ENCODE measurements around the gene STARD10. TPM values are rescaled to one million over a fixed set of nuclear protein-coding genes. Genes with fewer than 3 reads are reported as not detected.
"Not testable (repeated sequence)": the region's sequence is repeated elsewhere in the genome, so short reads cannot be mapped to it uniquely, and the experiment has no call there.

Gene STARD10
- total RNA-seq, 2 donors from 2014 or later: 8.0 to 11.9 TPM

- H3K27ac Mint-ChIP-seq: peak overlapping the region in 1 of 2 donors; percentile 98
- no peak for DNase-seq (ENCODE audit: low spot score in 2 of 2)
- H3K9me3 Mint-ChIP-seq: no peaks in the 10 kb centered on the region
- ATAC-seq: no peak
- H3K36me3 Mint-ChIP-seq: peaks cover 35 to 47% of the 10 kb centered on the region in 2 donors
Measured at GRCh38 chr11:72816404-72816990, 22.6 kb upstream of the STARD10 start.

- Mint-ChIP-seq H3K27ac (peak overlapping the region; percentile 98 to 99), H3K9me3 (no peaks in the 10 kb centered on the region), H3K36me3 (peaks cover 42 to 54% of the 10 kb centered on the region in 2 donors)
- ATAC-seq (no peak), DNase-seq (ENCODE audit: low spot score in 2 of 2) (no peak)
Measured at GRCh38 chr11:72815110-72815618, 21.3 kb upstream of the STARD10 start.

- ATAC-seq: peak; percentile 62 to 77
- Mint-ChIP-seq H3K9me3 (no peaks in the 10 kb centered on the region), H3K36me3 (peaks cover 44 to 56% of the 10 kb centered on the region in 2 donors), H3K27ac (peak within 1 kb of the TSS; percentile 98 to 99)
- peak; percentile 73 to 93 for DNase-seq (ENCODE audit: low spot score in 2 of 2)
Measured at GRCh38 chr11:72814286-72815109, 20.7 kb upstream of the STARD10 start, which contains the start of gene ATG16L2. ATG16L2 (plus strand) TSS chr11:72814411; CDS start chr11:72814446, 35 bp downstream.

- Mint-ChIP-seq H3K36me3 (peaks cover 45 to 51% of the 10 kb centered on the region in 2 donors), H3K9me3 (no peaks in the 10 kb centered on the region), H3K27ac (peak overlapping the region; percentile 98)
- peak in 1 of 2 donors; percentile 93 for DNase-seq (ENCODE audit: low spot score in 2 of 2)
- peak; percentile 57 to 63 for ATAC-seq
Measured at GRCh38 chr11:72813740-72814285, 20.0 kb upstream of the STARD10 start.

- H3K27ac Mint-ChIP-seq: peak overlapping the region; percentile 98
- DNase-seq (ENCODE audit: low spot score in 2 of 2) (peak; percentile 75 to 91), ATAC-seq (peak; percentile 70 to 82)
- no peaks in the 10 kb centered on the region for H3K9me3 Mint-ChIP-seq
- peaks cover 44 to 51% of the 10 kb centered on the region in 2 donors for H3K36me3 Mint-ChIP-seq
Measured at GRCh38 chr11:72812967-72813739, 19.3 kb upstream of the STARD10 start.

- no peak for DNase-seq (ENCODE audit: low spot score in 2 of 2)
- Mint-ChIP-seq H3K9me3 (no peaks in the 10 kb centered on the region), H3K27ac (peak overlapping the region; percentile 67 to 98), H3K36me3 (peaks cover 44 to 49% of the 10 kb centered on the region in 2 donors)
- peak in 1 of 2 donors; percentile 0 for ATAC-seq
Measured at GRCh38 chr11:72812604-72812966, 18.7 kb upstream of the STARD10 start.

GRCh38 chr11:72811686-72812085, 17.8 kb upstream of the STARD10 start:
- peaks cover 44 to 45% of the 10 kb centered on the region in 2 donors for H3K36me3 Mint-ChIP-seq
- peak overlapping the region; percentile 45 to 80 for H3K27ac Mint-ChIP-seq
- not testable (repeated sequence) for ATAC-seq

GRCh38 chr11:72808331-72808798, 14.5 kb upstream of the STARD10 start:
- DNase-seq (ENCODE audit: low spot score in 2 of 2): no peak
- peaks cover 24 to 31% of the 10 kb centered on the region in 2 donors for H3K36me3 Mint-ChIP-seq
- no peaks in the 10 kb centered on the region for H3K9me3 Mint-ChIP-seq
- ATAC-seq: no peak
- H3K27ac Mint-ChIP-seq: no peak overlapping the region

More at GRCh38 chr11:72811686-72812085, 17.8 kb upstream of the STARD10 start:
- not testable (repeated sequence) for DNase-seq (ENCODE audit: low spot score in 2 of 2); H3K9me3 Mint-ChIP-seq

GRCh38 chr11:72807792-72808191, 13.9 kb upstream of the STARD10 start:
- no peak for DNase-seq (ENCODE audit: low spot score in 2 of 2)
- Mint-ChIP-seq H3K36me3 (peaks cover 18 to 25% of the 10 kb centered on the region in 2 donors), H3K27ac (no peak overlapping the region), H3K9me3 (no peaks in the 10 kb centered on the region)
- no peak for ATAC-seq

GRCh38 chr11:72807021-72807693, 13.3 kb upstream of the STARD10 start:
- Mint-ChIP-seq H3K27ac (no peak overlapping the region), H3K9me3 (no peaks in the 10 kb centered on the region), H3K36me3 (peaks cover 14 to 21% of the 10 kb centered on the region in 2 donors)
- ATAC-seq (no peak), DNase-seq (ENCODE audit: low spot score in 2 of 2) (no peak)

- DNase-seq (ENCODE audit: low spot score in 2 of 2); ATAC-seq; H3K9me3 Mint-ChIP-seq; H3K27ac Mint-ChIP-seq: not testable (repeated sequence)
- H3K36me3 Mint-ChIP-seq: peaks cover 9 to 16% of the 10 kb centered on the region in 2 donors
Measured at GRCh38 chr11:72806378-72806777, 12.5 kb upstream of the STARD10 start.

GRCh38 chr11:72805216-72805615, 11.4 kb upstream of the STARD10 start:
- peaks cover 3 to 9% of the 10 kb centered on the region in 2 donors for H3K36me3 Mint-ChIP-seq
- H3K27ac Mint-ChIP-seq: no peak overlapping the region
- no peak for ATAC-seq
- no peak for DNase-seq (ENCODE audit: low spot score in 2 of 2)
- no peaks in the 10 kb centered on the region for H3K9me3 Mint-ChIP-seq

- no peaks in the 10 kb centered on the region for H3K9me3 Mint-ChIP-seq
- no peak overlapping the region for H3K27ac Mint-ChIP-seq
- DNase-seq (ENCODE audit: low spot score in 2 of 2) (no peak), ATAC-seq (no peak)
- H3K36me3 Mint-ChIP-seq: no peaks in the 10 kb centered on the region
Measured at GRCh38 chr11:72802822-72803221, 9.0 kb upstream of the STARD10 start.

- DNase-seq (ENCODE audit: low spot score in 2 of 2) (no peak), ATAC-seq (no peak)
- no peaks in the 10 kb centered on the region for H3K9me3 Mint-ChIP-seq
- H3K36me3 Mint-ChIP-seq: no peaks in the 10 kb centered on the region
- H3K27ac Mint-ChIP-seq: no peak overlapping the region
Measured at GRCh38 chr11:72799441-72799840, 5.6 kb upstream of the STARD10 start.

- no peak for ATAC-seq
- Mint-ChIP-seq H3K27ac (peak overlapping the region in 1 of 2 donors; percentile 45), H3K36me3 (no peaks in the 10 kb centered on the region), H3K9me3 (no peaks in the 10 kb centered on the region)
- DNase-seq (ENCODE audit: low spot score in 2 of 2): no peak
Measured at GRCh38 chr11:72798361-72798760, 4.5 kb upstream of the STARD10 start.

- Mint-ChIP-seq H3K36me3 (no peaks in the 10 kb centered on the region), H3K9me3 (no peaks in the 10 kb centered on the region), H3K27ac (peak overlapping the region; percentile 94 to 98)
- ATAC-seq: no peak
- DNase-seq (ENCODE audit: low spot score in 2 of 2): no peak
Measured at GRCh38 chr11:72793076-72793424, 797 bp downstream of the STARD10 start.
